H1 (cell line): ENCODE measurements around the gene ADARB2.

Source experiments
- BCL11A ChIP-seq, 2 experiments: IDR thresholded peaks; one replicate each; pipeline ENCODE4 v1.6.1; 2011; ENCODE audit warnings: low read depth in 2 of 2, low read length in 2 of 2, mild to moderate bottlenecking in 2 of 2
- CTCF ChIP-seq, 3 experiments: IDR thresholded peaks; 1 replicate in 2 of 3; 2 replicates in 1 of 3; pipeline versions ENCODE4 v1.5.1 to v1.6.1; 2011; ENCODE audit warnings: low read length in 3 of 3, mild to moderate bottlenecking in 3 of 3, inconsistent platforms in 2 of 3, low read depth in 1 of 3, moderate library complexity in 1 of 3; ENCODE audit not compliant: insufficient read depth in 1 of 3; ENCODE audit errors: control extremely low read depth in 1 of 3
- EGR1 ChIP-seq: IDR thresholded peaks from 2 replicates; pipeline ENCODE4 v1.6.1; 2011; ENCODE audit warnings: low read depth, low read length, borderline replicate concordance
- KDM1A ChIP-seq: fragments of 200-600, 300-600 bp; sonication (generic); IDR thresholded peaks from 2 replicates; pipeline ENCODE4 v1.7.1; 2016; ENCODE audit warnings: mild to moderate bottlenecking, low read length, borderline replicate concordance
- MAX ChIP-seq: IDR thresholded peaks from 2 replicates; pipeline ENCODE4 v1.6.1; 2012; ENCODE audit warnings: inconsistent platforms
- POLR2A ChIP-seq, 2 experiments: IDR thresholded peaks; 1 replicate in 1 of 2; 2 replicates in 1 of 2; pipeline ENCODE4 v1.6.1; 2011; ENCODE audit warnings: low read depth in 2 of 2, low read length in 2 of 2, mild to moderate bottlenecking in 2 of 2; ENCODE audit errors: control extremely low read depth in 1 of 2
- SAP30 ChIP-seq: fragments of 300-600 bp; sonication (generic); IDR thresholded peaks from 2 replicates; pipeline ENCODE4 v1.7.1; 2012; ENCODE audit warnings: low read length, moderate library complexity, mild to moderate bottlenecking, inconsistent platforms; ENCODE audit not compliant: insufficient read depth, insufficient replicate concordance
- SP1 ChIP-seq: IDR thresholded peaks from 2 replicates; pipeline ENCODE4 v1.6.1; 2011; ENCODE audit warnings: low read depth, low read length
- SUZ12 ChIP-seq: fragments of 200-600 bp; sonication (generic); IDR thresholded peaks from 2 replicates; pipeline ENCODE4 v1.6.1; 2012; ENCODE audit warnings: mild to moderate bottlenecking, inconsistent platforms, low read length, moderate library complexity, mixed read lengths
- TAF1 ChIP-seq: IDR thresholded peaks from 2 replicates; pipeline ENCODE4 v1.6.1; 2011; ENCODE audit warnings: mild to moderate bottlenecking, low read depth, low read length
- TBP ChIP-seq: IDR thresholded peaks from 2 replicates; pipeline ENCODE4 v1.6.1; 2011; ENCODE audit warnings: low read depth, low read length, improper control_type of control experiment
- USF2 ChIP-seq: IDR thresholded peaks from 2 replicates; pipeline ENCODE4 v1.6.1; 2011; ENCODE audit warnings: low read length, improper control_type of control experiment
- ZNF274 ChIP-seq: IDR thresholded peaks from 2 replicates; pipeline ENCODE4 v1.7.0; 2012; ENCODE audit warnings: low read length, borderline replicate concordance; ENCODE audit errors: extremely low read depth

- no peak for TF ChIP-seq POLR2A (IDR thresholded peaks at IDR 0.05; ENCODE audit: control extremely low read depth in 1 of 2, low read depth in 2 of 2, low read length in 2 of 2)
- TF ChIP-seq USF2: no peak
- no peak for TF ChIP-seq CTCF (IDR thresholded peaks at IDR 0.05; ENCODE audit: control extremely low read depth in 1 of 3, insufficient read depth in 1 of 3, low read depth in 1 of 3, low read length in 3 of 3)
- TF ChIP-seq SAP30: no peak
- TF ChIP-seq ZNF274: no peak
- no peak for TF ChIP-seq SP1
- TF ChIP-seq EGR1: no peak
- no peak for TF ChIP-seq BCL11A (IDR thresholded peaks at IDR 0.05; ENCODE audit: low read depth in 2 of 2, low read length in 2 of 2)
- no peak for TF ChIP-seq SUZ12
- no peak for TF ChIP-seq KDM1A
- no peak for TF ChIP-seq MAX
- TF ChIP-seq TAF1: no peak
- no peak for TF ChIP-seq TBP
Observed at GRCh38 chr10:1364151-1364910, 373.0 kb downstream of the ADARB2 start.
